SU-DHL-6 (cell line): Measurements from ENCODE around the gene CHD6.

Experiments used
- H2AFZ ChIP-seq: fragments of 200-600 bp; sonication (generic); 2 replicates; pipeline ENCODE4 v1.6.1; 2014; ENCODE audit warnings: low read depth, mild to moderate bottlenecking, moderate library complexity, mixed read lengths, antibody characterized with exemption, low read length; ENCODE audit not compliant: severe bottlenecking
- H3F3A ChIP-seq: fragments of 200-600 bp; shearing (Covaris generic); 2 replicates; pipeline ENCODE4 v1.6.0; 2016; ENCODE audit warnings: antibody characterized with exemption, mild to moderate bottlenecking; ENCODE audit not compliant: insufficient read depth
- H3K27ac ChIP-seq: fragments of 200-600 bp; sonication (generic); 2 replicates; pipeline ENCODE4 v1.5.1; 2016; ENCODE audit warnings: low read depth, mild to moderate bottlenecking, low read length, moderate library complexity, mixed read lengths
- H3K27me3 ChIP-seq: fragments of 200-600 bp; sonication (generic), shearing (Covaris generic); 2 replicates; pipeline ENCODE4 v1.6.0; 2014; ENCODE audit warnings: mild to moderate bottlenecking, low read length
- H3K36me3 ChIP-seq: fragments of 200-600 bp; sonication (generic); 2 replicates; pipeline ENCODE4 v1.6.1; 2014; ENCODE audit warnings: mild to moderate bottlenecking, low read length, mixed read lengths
- H3K4me2 ChIP-seq: fragments of 300-600, 200-600 bp; shearing (Covaris generic), sonication (generic); 2 replicates; pipeline ENCODE4 v1.6.0; 2014; ENCODE audit warnings: low read length, low read depth, mild to moderate bottlenecking; ENCODE audit not compliant: poor library complexity, severe bottlenecking
- H3K4me3 ChIP-seq: fragments of 200-600 bp; sonication (generic); 2 replicates; pipeline ENCODE4 v1.5.1; 2014; ENCODE audit warnings: antibody characterized with exemption, low read length, mild to moderate bottlenecking, mixed read lengths; ENCODE audit not compliant: insufficient read depth, poor library complexity, severe bottlenecking
- H3K79me2 ChIP-seq: fragments of 200-600 bp; sonication (generic); 2 replicates; pipeline ENCODE4 v1.6.1; 2014; ENCODE audit warnings: mild to moderate bottlenecking, low read length, moderate library complexity; ENCODE audit not compliant: insufficient read depth
- H3K9ac ChIP-seq: fragments of 200-600 bp; sonication (generic); 2 replicates; pipeline ENCODE4 v1.7.0; 2014; ENCODE audit warnings: mild to moderate bottlenecking, low read length
- H3K9me2 ChIP-seq: fragments of 200-600 bp; sonication (generic); replicated peaks from 2 replicates; pipeline ENCODE4 v1.6.1; 2014; ENCODE audit warnings: low read length; ENCODE audit not compliant: insufficient read depth
- H3K9me3 ChIP-seq: fragments of 200-600 bp; sonication (generic); 2 replicates; pipeline ENCODE4 v1.6.1; 2014; ENCODE audit warnings: low read length, mixed read lengths; ENCODE audit not compliant: insufficient read depth
- H4K20me1 ChIP-seq: fragments of 200-600 bp; sonication (generic); 2 replicates; pipeline ENCODE4 v1.6.1; 2014; ENCODE audit warnings: low read depth, mild to moderate bottlenecking, antibody characterized with exemption, low read length, moderate library complexity, mixed read lengths
- CTCF ChIP-seq: fragments of 200-600 bp; sonication (generic); IDR thresholded peaks from one replicate; pipeline ENCODE4 v1.5.1; 2017; ENCODE audit warnings: antibody characterized with exemption, mild to moderate bottlenecking, low read length, moderate library complexity; ENCODE audit not compliant: insufficient read depth, poor library complexity, severe bottlenecking
- EZH2phosphoT487 ChIP-seq: fragments of 200-600 bp; sonication (generic), shearing (Covaris generic); conservative IDR thresholded peaks from 2 replicates; pipeline ENCODE4 v1.6.1; 2018; ENCODE audit warnings: mild to moderate bottlenecking, antibody characterized with exemption, low read length, moderate library complexity, mixed read lengths

CHD6 gene

GRCh38 chr20:41560970-41561369 lies 57.2 kb downstream of the CHD6 start:
- no peak overlapping the region for H3K4me3 ChIP-seq
- H3K4me2 ChIP-seq = no peak overlapping the region
- no peaks in the 10 kb centered on the region for H3F3A ChIP-seq
- H3K79me2 ChIP-seq = peaks cover 7% of the 10 kb centered on the region
- H3K9me3 ChIP-seq = no peaks in the 10 kb centered on the region
- TF ChIP-seq EZH2phosphoT487 (no peak), CTCF (no peak)
- no peak overlapping the region for H2AFZ ChIP-seq
- no peaks in the 10 kb centered on the region for H3K36me3 ChIP-seq
- no peak overlapping the region for H3K27ac ChIP-seq
- H3K9me2 ChIP-seq = no peaks in the 10 kb centered on the region
- no peaks in the 10 kb centered on the region for H3K27me3 ChIP-seq
- H4K20me1 ChIP-seq = peaks cover 12% of the 10 kb centered on the region; the same call in 1 of the 2 replicates
- no peak overlapping the region for H3K9ac ChIP-seq

GRCh38 chr20:41559658-41560057 lies 58.5 kb downstream of the CHD6 start:
- H3K27me3 ChIP-seq = no peaks in the 10 kb centered on the region
- H3K4me2 ChIP-seq = no peak overlapping the region
- H3K4me3 ChIP-seq = no peak overlapping the region
- no peaks in the 10 kb centered on the region for H3K36me3 ChIP-seq
- peaks cover 7% of the 10 kb centered on the region for H3K79me2 ChIP-seq
- H3K9me3 ChIP-seq = no peaks in the 10 kb centered on the region
- no peak overlapping the region for H2AFZ ChIP-seq
- H3K9me2 ChIP-seq = no peaks in the 10 kb centered on the region
- H4K20me1 ChIP-seq = peaks cover 12% of the 10 kb centered on the region; the same call in 1 of the 2 replicates
- H3K9ac ChIP-seq = no peak overlapping the region
- TF ChIP-seq CTCF (no peak), EZH2phosphoT487 (no peak)
- H3F3A ChIP-seq = no peaks in the 10 kb centered on the region
- no peak overlapping the region for H3K27ac ChIP-seq

GRCh38 chr20:41553142-41553879 lies 64.9 kb downstream of the CHD6 start:
- Histone ChIP-seq H3K27ac (no peak overlapping the region), H2AFZ (no peak overlapping the region), H3F3A (no peaks in the 10 kb centered on the region), H3K79me2 (no peaks in the 10 kb centered on the region; the same call in 1 of the 2 replicates), H3K9me3 (no peaks in the 10 kb centered on the region), H3K9me2 (no peaks in the 10 kb centered on the region), H3K9ac (no peak overlapping the region), H4K20me1 (no peaks in the 10 kb centered on the region), H3K27me3 (no peaks in the 10 kb centered on the region), H3K4me2 (no peak overlapping the region), H3K4me3 (no peak overlapping the region), H3K36me3 (no peaks in the 10 kb centered on the region)
- TF ChIP-seq CTCF (no peak), EZH2phosphoT487 (no peak)
